ENCODE data around the gene WDPCP.

DNA sequence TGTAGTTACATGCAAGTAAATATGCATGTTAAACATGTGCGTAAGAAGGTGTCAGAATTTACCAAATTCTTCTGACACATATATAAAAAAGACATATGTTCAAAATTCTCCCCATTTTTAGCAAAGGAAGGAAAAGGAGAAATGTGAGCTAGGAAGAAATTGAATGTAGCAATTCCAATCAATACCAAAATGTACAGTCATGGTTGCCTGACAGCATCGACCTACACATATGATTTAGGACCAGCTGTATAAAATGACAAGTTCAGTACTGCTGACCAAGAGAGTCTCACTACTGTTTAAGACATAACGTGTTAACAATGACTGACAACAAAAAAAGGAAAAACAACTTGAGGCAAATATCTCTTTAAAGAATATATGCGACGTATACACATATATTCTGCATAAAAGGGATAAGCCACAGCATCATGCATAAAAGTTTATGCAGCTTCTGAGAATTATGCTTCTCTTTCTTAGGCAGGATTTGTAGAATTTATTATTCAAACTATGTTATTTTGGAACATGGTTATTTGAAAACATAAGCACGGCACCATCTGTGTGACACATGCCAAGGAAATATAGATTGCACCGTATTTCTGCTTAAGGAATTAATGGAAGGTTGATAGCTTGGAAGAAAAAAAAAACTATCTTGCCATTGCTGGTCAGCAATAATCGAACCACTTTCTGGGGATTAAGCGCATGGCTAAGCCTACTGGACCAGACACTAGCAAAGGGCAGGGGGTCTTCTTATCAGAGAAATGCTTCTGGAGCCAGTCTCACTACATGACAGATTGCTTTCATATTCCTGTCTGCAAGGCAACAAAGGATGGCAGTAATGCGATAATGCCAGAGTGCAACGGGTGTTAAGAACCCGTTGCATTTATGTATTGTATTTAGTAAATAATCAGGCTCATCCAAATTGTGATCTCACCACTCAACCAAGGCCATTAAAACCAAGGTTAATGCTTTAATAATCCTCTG, 154.0 kb downstream of the WDPCP start:
- TF ChIP-seq, protein P1, sequence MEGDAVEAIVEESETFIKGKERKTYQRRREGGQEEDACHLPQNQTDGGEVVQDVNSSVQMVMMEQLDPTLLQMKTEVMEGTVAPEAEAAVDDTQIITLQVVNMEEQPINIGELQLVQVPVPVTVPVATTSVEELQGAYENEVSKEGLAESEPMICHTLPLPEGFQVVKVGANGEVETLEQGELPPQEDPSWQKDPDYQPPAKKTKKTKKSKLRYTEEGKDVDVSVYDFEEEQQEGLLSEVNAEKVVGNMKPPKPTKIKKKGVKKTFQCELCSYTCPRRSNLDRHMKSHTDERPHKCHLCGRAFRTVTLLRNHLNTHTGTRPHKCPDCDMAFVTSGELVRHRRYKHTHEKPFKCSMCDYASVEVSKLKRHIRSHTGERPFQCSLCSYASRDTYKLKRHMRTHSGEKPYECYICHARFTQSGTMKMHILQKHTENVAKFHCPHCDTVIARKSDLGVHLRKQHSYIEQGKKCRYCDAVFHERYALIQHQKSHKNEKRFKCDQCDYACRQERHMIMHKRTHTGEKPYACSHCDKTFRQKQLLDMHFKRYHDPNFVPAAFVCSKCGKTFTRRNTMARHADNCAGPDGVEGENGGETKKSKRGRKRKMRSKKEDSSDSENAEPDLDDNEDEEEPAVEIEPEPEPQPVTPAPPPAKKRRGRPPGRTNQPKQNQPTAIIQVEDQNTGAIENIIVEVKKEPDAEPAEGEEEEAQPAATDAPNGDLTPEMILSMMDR (IDR thresholded peaks at IDR 0.05 in 4 of 5, conservative IDR thresholded peaks at IDR 0.05 in 1 of 5), result no peak
- TF ChIP-seq POLR2A (IDR thresholded peaks at IDR 0.05), result no peak

All from gastrocnemius medialis (tissue), 4 donors.